Measurements from ENCODE around the gene TREML2.

GRCh38 chr6:41224800-41225199 lies 23.9 kb upstream of the TREML2 start:
- TF ChIP-seq CTCF (IDR thresholded peaks at IDR 0.05): no peak
- TF ChIP-seq POLR2A (IDR thresholded peaks at IDR 0.05): no peak

Measured in Peyer's patch (tissue), 4 donors.